Keratinocyte (primary cell): ENCODE results near the gene TGFBR1. TPM values are rescaled to one million over a fixed set of nuclear protein-coding genes. Genes with fewer than 3 reads are reported as not detected.

Experiments used
- DNase-seq: peaks from one replicate; pipeline ENCODE4 v3.0.0-alpha.2; 2011; ENCODE audit warnings: low read depth, missing footprints, low spot score
- FAIRE-seq: peaks from 2 replicates; lab custom pipeline; 2011; peaks lifted over from hg19 to GRCh38; lab: Jason Lieb, UNC
- H2AFZ ChIP-seq: 2 replicates; pipeline ENCODE4 v1.6.0; 2012; ENCODE audit warnings: low read length, control low read depth, inconsistent platforms; ENCODE audit not compliant: control insufficient read depth
- H3K27ac ChIP-seq: 2 replicates; pipeline ENCODE4 v1.5.1; 2011; ENCODE audit warnings: low read length; ENCODE audit not compliant: control insufficient read depth, insufficient read depth
- H3K27me3 ChIP-seq: 3 replicates; pipeline ENCODE4 v1.6.0; 2011; ENCODE audit warnings: low read length; ENCODE audit not compliant: control insufficient read depth, insufficient read depth; ENCODE audit errors: extremely low read depth
- H3K36me3 ChIP-seq, 2 experiments: 2 replicates in 1 of 2; 3 replicates in 1 of 2; pipeline ENCODE4 v1.5.1; 2011; ENCODE audit warnings: low read length in 2 of 2, mild to moderate bottlenecking in 1 of 2; ENCODE audit not compliant: control insufficient read depth in 2 of 2, insufficient read depth in 2 of 2; ENCODE audit errors: extremely low read depth in 1 of 2
- H3K4me1 ChIP-seq: 3 replicates; pipeline ENCODE4 v1.5.1; 2011; ENCODE audit warnings: low read length; ENCODE audit not compliant: control insufficient read depth, insufficient read depth; ENCODE audit errors: extremely low read depth
- H3K4me2 ChIP-seq: 3 replicates; pipeline ENCODE4 v1.6.0; 2011; ENCODE audit warnings: low read depth, low read length; ENCODE audit not compliant: control insufficient read depth, insufficient read depth; ENCODE audit errors: extremely low read depth
- H3K4me3 ChIP-seq, 3 experiments: fragments of 200-600 bp in 1 of 3; sonication (generic) in 1 of 3; 2 replicates in 2 of 3; 3 replicates in 1 of 3; pipeline ENCODE4 v1.5.1; 2011 to 2016; ENCODE audit warnings: low read length in 3 of 3, mild to moderate bottlenecking in 3 of 3, control low read depth in 2 of 3, inconsistent platforms in 1 of 3, low read depth in 1 of 3, mixed read lengths in 1 of 3, mixed run types in 1 of 3, moderate library complexity in 1 of 3; ENCODE audit not compliant: control insufficient read depth in 2 of 3, insufficient read depth in 2 of 3; ENCODE audit errors: extremely low read depth in 1 of 3
- H3K79me2 ChIP-seq: 2 replicates; pipeline ENCODE4 v1.6.0; 2012; ENCODE audit warnings: low read length; ENCODE audit not compliant: control insufficient read depth, insufficient read depth
- H3K9ac ChIP-seq: 3 replicates; pipeline ENCODE4 v1.6.0; 2011; ENCODE audit warnings: low read length; ENCODE audit not compliant: control insufficient read depth, insufficient read depth; ENCODE audit errors: extremely low read depth
- H3K9me1 ChIP-seq: 3 replicates; pipeline ENCODE4 v1.6.0; 2011; ENCODE audit warnings: low read length; ENCODE audit not compliant: control insufficient read depth, insufficient read depth; ENCODE audit errors: extremely low read depth
- H3K9me3 ChIP-seq: 2 replicates; pipeline ENCODE4 v1.5.1; 2012; ENCODE audit warnings: low read depth, low read length; ENCODE audit not compliant: control insufficient read depth
- H4K20me1 ChIP-seq: 3 replicates; pipeline ENCODE4 v1.6.0; 2011; ENCODE audit warnings: low read length; ENCODE audit not compliant: control insufficient read depth, insufficient read depth; ENCODE audit errors: extremely low read depth
- CTCF ChIP-seq, 3 experiments: IDR thresholded peaks in 1 of 3; conservative IDR thresholded peaks in 1 of 3; optimal IDR thresholded peaks in 1 of 3; 2 replicates in 2 of 3; 3 replicates in 1 of 3; pipeline versions ENCODE3 to v1.5.1; 2011; ENCODE audit warnings: low read length in 3 of 3, mild to moderate bottlenecking in 3 of 3, moderate library complexity in 2 of 3, control low read depth in 1 of 3, inconsistent platforms in 1 of 3; ENCODE audit not compliant: insufficient read depth in 2 of 3; ENCODE audit errors: extremely low read depth in 1 of 3
- EZH2 ChIP-seq: IDR thresholded peaks from one replicate; pipeline ENCODE4 v1.6.1; 2012; ENCODE audit warnings: inconsistent platforms, mild to moderate bottlenecking, low read length, moderate library complexity
- dilution Hi-C: fragments of 300-500 bp; cut with MboI; formaldehyde crosslinking; loops from one replicate; pipeline ENCODE4 v1.7.0; 2020; ENCODE audit warnings: low sequenced_read_pairs; ENCODE audit not compliant: extremely low pct_ligation_motif_present
- polyA plus RNA-seq, 5 experiments: library from polyadenylated mRNA; depleted of rRNA in 3 of 5; stranded (reverse) in 3 of 5; stranded (forward) in 1 of 5; unstranded in 1 of 5; fragments of >200 nt; gene quantifications; 1 replicate in 1 of 5; 2 replicates in 3 of 5; 3 replicates in 1 of 5; pipeline versions ENCODE4 v1.2.1 to v1.2.3, GENCODE V29; 2011 to 2012; ENCODE audit warnings: missing spikeins in 2 of 5, low read depth in 1 of 5, low replicate concordance in 1 of 5

The TGFBR1 gene
- polyA plus RNA-seq, 1 donor (not counting 4 experiments of a cell fraction or from before 2014, with no cell fraction given) = 55.0 TPM

GRCh38 chr9:99139868-99140267 is 35.0 kb downstream of the TGFBR1 start:
- Histone ChIP-seq H3K27me3 (no peaks in the 10 kb centered on the region), H3K4me3 (no peak overlapping the region), H3K9ac (no peak overlapping the region), H3K4me2 (no peak overlapping the region), H3K9me3 (no peaks in the 10 kb centered on the region), H2AFZ (no peak overlapping the region), H3K36me3 (peaks cover 16 to 34% of the 10 kb centered on the region in 2 experiments), H3K79me2 (peaks cover 2% of the 10 kb centered on the region), H3K9me1 (no peaks in the 10 kb centered on the region), H3K4me1 (peaks cover 8% of the 10 kb centered on the region), H3K27ac (no peak overlapping the region), H4K20me1 (no peaks in the 10 kb centered on the region)
- no peak for DNase-seq
- no peak for FAIRE-seq
- dilution Hi-C loops = no loop called here
- no peak for TF ChIP-seq CTCF (optimal IDR thresholded peaks at IDR 0.05 in 1 of 3, IDR thresholded peaks at IDR 0.05 in 1 of 3, conservative IDR thresholded peaks at IDR 0.05 in 1 of 3; ENCODE audit: extremely low read depth in 1 of 3, insufficient read depth in 2 of 3, low read length in 3 of 3)
- TF ChIP-seq EZH2 = no peak

DNA sequence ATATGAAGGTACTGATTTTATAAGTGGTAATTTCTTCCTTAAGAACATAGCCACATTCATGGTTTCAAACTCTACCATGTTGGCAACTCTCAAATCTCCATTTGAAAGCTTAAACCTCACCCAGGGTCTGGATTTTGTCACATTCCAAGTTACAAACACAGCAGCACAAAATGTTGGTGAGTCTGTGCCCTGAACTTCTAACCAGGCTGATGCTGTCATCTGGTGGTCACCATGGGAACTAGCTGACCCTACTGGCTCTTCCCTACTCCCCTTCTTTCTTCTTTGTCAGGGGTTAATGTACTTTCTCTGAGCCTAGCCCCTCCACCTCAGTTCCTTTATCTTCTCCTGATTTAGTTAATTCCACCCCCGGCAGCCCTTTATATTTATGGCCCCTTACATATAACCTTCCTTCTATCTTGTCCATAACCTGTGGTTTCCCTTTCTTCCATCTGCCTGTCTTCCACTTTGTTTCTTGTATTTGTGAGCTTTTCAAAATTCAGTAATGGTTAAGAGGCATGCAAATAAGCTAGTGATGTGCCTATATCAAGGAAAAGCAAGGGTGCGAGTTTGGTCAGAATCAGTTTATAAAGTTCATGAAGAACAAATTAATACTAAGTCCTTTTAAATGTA is 35.9 kb downstream of the TGFBR1 start:
- FAIRE-seq = no peak
- H3K4me1 ChIP-seq = peaks cover 4% of the 10 kb centered on the region
- H3K4me2 ChIP-seq = no peak overlapping the region
- H3K9me1 ChIP-seq = no peaks in the 10 kb centered on the region
- H3K36me3 ChIP-seq = peaks cover 19 to 36% of the 10 kb centered on the region in 2 experiments
- H2AFZ ChIP-seq = no peak overlapping the region
- H3K4me3 ChIP-seq = no peak overlapping the region
- H3K79me2 ChIP-seq = no peaks in the 10 kb centered on the region
- no peak for DNase-seq
- H3K27me3 ChIP-seq = no peaks in the 10 kb centered on the region
- no peak overlapping the region for H3K27ac ChIP-seq
- no peaks in the 10 kb centered on the region for H3K9me3 ChIP-seq
- TF ChIP-seq CTCF (optimal IDR thresholded peaks at IDR 0.05 in 1 of 3, IDR thresholded peaks at IDR 0.05 in 1 of 3, conservative IDR thresholded peaks at IDR 0.05 in 1 of 3; ENCODE audit: extremely low read depth in 1 of 3, insufficient read depth in 2 of 3, low read length in 3 of 3) (peak; percentile 83 to 91 (median 90)), EZH2 (no peak)
- dilution Hi-C loops = no loop called here
- H3K9ac ChIP-seq = no peak overlapping the region
- no peaks in the 10 kb centered on the region for H4K20me1 ChIP-seq
